ENCODE measurements around the gene PSMB5. TPM values are rescaled to one million over a fixed set of nuclear protein-coding genes. Genes with fewer than 3 reads are reported as not detected.
A peak's percentile ranks its signal among the peaks of the same experiment; 100 is the strongest.

Gene PSMB5
- total and polyA plus RNA-seq, 2 of the 13 experiments (the other 11 are each of a cell fraction or from before 2014, with no cell fraction given), result 705 to 871 TPM

- 0 out of 2 replicates have a peak, but pooled peaks have one; percentile 3 for TF ChIP-seq THRA (CRISPR knock-in tag; IDR thresholded peaks at IDR 0.05; ENCODE audit: borderline replicate concordance)
- no peak for TF ChIP-seq HBP1 (CRISPR knock-in tag; IDR thresholded peaks at IDR 0.05; ENCODE audit: low read depth)
- TF ChIP-seq ZNF383 (CRISPR knock-in tag; IDR thresholded peaks at IDR 0.05; ENCODE audit: borderline replicate concordance), result peak; percentile 40; the same call in 1 of the 2 replicates
- TF ChIP-seq REXO4 (CRISPR knock-in tag; IDR thresholded peaks at IDR 0.05; ENCODE audit: borderline replicate concordance), result no peak
- peak; percentile 22; the same call in 1 of the 2 replicates for TF ChIP-seq AKAP8 (CRISPR knock-in tag; IDR thresholded peaks at IDR 0.05)
- TF ChIP-seq HDAC6 (IDR thresholded peaks at IDR 0.05; ENCODE audit: low read depth, low read length), result no peak
- TF ChIP-seq ZNF567 (CRISPR knock-in tag; IDR thresholded peaks at IDR 0.05; ENCODE audit: borderline replicate concordance), result no peak
- TF ChIP-seq MTA3 (CRISPR knock-in tag; IDR thresholded peaks at IDR 0.05), result 0 out of 2 replicates have a peak, but pooled peaks have one; percentile 47
- TF ChIP-seq GMEB1 (CRISPR knock-in tag; IDR thresholded peaks at IDR 0.05; ENCODE audit: borderline replicate concordance), result no peak
- no peak for TF ChIP-seq NR2F6 (IDR thresholded peaks at IDR 0.05)
- no peak for TF ChIP-seq NR2F6 (CRISPR knock-in tag; IDR thresholded peaks at IDR 0.05)
- 0 out of 2 replicates have a peak, but pooled peaks have one; percentile 22 for TF ChIP-seq ZNF142 (CRISPR knock-in tag; IDR thresholded peaks at IDR 0.05)
- no peak for TF ChIP-seq ZNF607 (CRISPR knock-in tag; IDR thresholded peaks at IDR 0.05; ENCODE audit: borderline replicate concordance)
- 0 out of 2 replicates have a peak, but pooled peaks have one; percentile 39 for TF ChIP-seq KDM2A (CRISPR knock-in tag; IDR thresholded peaks at IDR 0.05; ENCODE audit: borderline replicate concordance, low read depth)
- TF ChIP-seq IRX3 (CRISPR knock-in tag; IDR thresholded peaks at IDR 0.05; ENCODE audit: borderline replicate concordance, low read depth), result no peak
- TF ChIP-seq RBFOX2 (IDR thresholded peaks at IDR 0.05; ENCODE audit: low read depth, low read length), result 0 out of 2 replicates have a peak, but pooled peaks have one; percentile 6
- no peak for TF ChIP-seq GRHL1 (CRISPR knock-in tag; conservative IDR thresholded peaks at IDR 0.05)
These were observed 1.4 kb downstream of the PSMB5 start (continued) for GRCh38 chr14:23033251-23033727.
